CD1c-positive myeloid dendritic cell (primary cell): ENCODE results near the gene MBP.
A peak's percentile ranks its signal among the peaks of the same experiment; 100 is the strongest.

ENCODE experiments used
- DNase-seq: peaks from one replicate; pipeline ENCODE4 v3.0.0-alpha.2; 2016; ENCODE audit errors: extremely low spot score

The MBP gene

GRCh38 chr18:77100751-77101355 is 31.7 kb downstream of the MBP start:
- no peak for DNase-seq

DNA sequence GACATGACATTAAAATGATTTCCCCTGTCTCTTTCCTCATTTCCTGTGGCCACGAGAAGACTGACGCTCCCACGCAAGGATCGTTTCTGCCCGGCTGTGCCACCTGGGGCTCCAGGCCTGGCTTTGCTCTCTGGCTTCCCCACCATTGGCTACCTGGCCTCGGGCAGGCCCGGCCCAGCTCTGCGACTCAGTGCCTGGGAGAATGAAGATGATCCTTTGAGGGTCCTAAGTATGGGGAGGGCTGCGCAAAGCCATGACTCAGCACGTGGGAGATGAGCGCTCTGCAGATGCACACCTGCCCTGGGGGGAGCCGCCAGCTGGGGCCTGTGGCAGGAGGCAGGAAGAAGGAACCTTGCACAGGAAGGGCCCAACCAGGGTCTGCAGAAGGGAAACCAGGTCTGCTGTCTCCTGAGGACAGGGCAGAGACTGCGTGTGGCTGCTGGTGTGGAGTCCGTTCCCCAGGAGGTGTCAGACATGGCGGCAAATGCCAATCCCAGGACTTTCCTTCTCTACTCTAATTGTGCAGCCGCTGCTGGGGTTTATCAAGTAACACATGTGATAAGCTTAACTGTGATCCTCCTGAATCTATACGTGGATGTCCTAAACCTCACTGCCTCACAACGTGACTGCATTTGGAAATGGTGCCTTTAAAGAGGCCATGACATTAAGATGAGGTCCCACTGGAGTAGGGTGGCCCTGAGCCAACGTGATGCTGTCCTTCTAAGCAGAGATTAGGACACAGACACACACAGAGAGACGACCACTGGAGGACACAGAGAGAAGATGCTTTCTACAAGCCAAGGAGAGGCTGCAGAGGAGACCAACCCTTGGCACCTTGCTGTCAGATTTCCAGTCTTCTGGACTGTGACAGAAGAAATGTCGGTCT is 32.9 kb downstream of the MBP start:
- peak; percentile 54 for DNase-seq

GRCh38 chr18:77098538-77099174 is 33.9 kb downstream of the MBP start:
- DNase-seq: peak; percentile 51

DNA sequence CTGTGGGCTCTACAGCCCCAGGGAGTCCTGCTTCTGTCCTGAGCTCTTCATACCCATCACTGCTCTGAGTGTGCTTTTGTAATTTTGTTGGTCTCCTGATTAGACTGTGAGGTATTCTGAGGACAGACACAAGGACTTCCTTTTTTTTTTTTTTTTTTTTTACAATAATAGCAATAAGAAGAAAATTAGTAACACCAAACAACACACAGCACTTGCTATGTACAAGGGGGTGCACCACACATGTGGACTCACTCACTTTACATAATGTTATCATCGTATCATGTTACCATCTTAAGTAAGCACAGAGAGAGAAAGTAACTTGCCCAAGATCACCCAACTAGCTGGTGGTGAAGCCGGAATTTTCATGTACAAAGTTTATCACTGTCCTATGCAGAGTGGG is 34.6 kb downstream of the MBP start:
- peak; percentile 63 for DNase-seq

DNA sequence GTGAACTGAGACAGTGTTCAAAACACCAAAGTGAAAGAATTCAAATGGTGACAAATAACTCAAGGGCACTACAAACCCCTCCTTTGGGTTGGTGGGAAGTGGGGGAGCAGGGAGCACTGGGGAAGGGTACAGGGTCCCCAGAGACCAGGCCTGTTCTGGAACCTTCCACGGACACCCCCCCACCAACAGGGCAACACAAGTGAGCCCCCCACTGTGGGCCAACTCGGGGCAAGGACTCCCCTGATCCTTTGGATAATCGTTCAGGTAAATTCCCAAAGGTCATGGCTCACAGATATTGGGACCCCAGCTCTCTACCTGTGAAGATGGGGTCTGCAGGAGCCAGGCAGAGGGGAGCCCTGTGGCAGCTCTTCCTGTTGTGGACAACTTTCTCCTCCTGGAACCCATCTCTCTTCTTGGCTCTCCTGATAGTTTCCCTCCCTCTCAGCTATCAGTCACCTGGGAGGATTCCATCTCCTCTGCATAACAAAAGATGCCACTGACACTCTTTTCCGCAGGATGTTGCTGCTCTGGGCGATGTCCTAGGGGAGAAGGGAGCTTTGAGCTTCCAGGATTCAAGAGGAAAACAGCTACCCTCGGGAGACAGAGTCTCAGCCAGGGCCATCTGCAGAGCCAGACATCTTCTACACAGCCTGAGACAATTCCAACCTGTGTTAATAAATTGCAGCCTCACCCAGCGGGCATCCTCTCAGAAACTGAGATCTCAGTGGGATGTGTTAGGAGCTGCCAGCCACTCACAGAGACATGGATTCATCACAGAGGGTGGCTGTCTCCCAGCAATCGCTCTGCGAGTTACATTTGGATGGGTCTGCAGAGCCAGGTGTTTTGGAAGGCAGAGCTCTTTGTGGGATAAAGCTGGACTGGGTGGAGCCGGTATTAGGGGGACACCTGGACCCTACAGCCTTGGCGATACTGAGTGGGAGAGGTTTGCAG is 35.4 kb downstream of the MBP start:
- no peak for DNase-seq

GRCh38 chr18:77095391-77096371 is 36.9 kb downstream of the MBP start:
- DNase-seq: peak; percentile 57

GRCh38 chr18:77093586-77093985 is 39.0 kb downstream of the MBP start:
- DNase-seq: no peak

- DNase-seq: no peak
These were observed 39.5 kb downstream of the MBP start for GRCh38 chr18:77093067-77093430.

GRCh38 chr18:77092104-77093066 is 40.2 kb downstream of the MBP start:
- DNase-seq: no peak

DNA sequence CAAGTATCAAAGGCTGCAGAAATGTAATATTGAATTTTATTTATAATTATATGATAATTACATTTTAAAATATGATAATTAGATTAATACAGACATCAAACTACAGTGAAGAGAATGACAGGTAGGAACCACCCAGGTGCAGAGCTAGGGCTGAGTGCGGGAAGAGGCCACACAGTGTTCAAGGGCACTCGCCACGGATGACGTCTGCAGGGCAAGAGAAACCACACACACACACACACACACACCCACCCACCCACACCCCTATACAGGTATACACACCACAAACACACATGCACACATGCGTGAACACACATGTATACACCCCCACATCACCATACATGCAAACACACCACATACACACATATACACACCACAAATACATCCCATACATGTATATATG is 41.2 kb downstream of the MBP start:
- no peak for DNase-seq

DNA sequence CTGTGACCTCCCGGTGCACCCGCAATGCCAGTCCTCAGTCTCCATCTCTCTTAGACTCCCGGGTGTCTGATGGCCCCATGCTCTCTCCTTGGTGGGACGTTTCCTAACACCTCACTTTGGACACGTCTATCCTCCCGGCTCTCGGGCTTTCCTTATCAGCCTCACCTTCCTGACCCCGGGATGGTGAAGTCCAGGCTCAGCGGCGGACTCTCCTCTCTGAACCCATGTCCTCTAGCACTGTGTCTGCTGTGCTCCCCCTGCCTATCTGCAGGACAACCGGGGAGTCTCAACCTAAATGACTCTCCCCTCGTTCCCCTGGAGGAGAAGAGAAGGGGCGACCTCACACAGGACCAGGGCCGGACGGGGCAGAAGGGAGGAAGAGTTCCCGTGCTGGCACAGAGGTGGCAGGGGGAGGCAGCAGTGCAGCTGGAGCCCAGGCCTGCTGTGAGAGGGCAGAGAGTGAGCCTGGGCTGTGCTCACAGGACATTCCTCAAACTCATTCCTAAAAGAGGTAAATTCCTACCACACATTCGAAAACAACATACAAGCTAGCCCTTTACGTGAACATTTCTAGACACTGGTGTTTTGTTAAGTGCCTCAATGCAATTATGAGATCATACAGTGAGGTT is 41.9 kb downstream of the MBP start:
- no peak for DNase-seq

DNA sequence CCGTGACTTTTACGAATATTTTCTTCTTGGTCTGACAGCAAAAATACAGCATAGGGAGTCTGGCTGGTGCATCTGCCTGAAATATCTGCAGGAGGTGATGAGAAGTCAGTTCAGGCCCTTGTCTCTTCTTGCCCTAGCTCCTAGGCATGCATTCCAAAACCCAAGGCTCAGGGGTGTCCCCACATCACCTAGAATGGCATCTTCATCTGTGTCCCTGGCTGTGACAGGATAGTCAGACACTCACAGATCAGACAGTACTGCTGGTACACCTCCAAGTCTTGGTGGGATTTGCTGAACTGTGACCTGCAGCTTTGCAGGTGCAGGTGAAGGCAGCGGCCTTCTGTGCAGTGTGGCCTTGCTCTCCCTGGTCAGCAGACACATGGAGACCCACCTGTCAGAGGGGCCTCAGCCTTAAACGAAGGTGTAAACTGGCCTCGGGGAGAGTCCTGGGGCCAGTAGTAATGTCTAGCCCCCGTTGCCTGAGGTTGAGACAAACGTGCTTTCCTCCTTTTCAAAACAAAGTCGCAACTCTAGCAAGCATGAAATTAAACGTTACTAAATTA is 42.8 kb downstream of the MBP start:
- no peak for DNase-seq

- no peak for DNase-seq
These were observed 43.4 kb downstream of the MBP start for GRCh38 chr18:77088963-77089722.

DNA sequence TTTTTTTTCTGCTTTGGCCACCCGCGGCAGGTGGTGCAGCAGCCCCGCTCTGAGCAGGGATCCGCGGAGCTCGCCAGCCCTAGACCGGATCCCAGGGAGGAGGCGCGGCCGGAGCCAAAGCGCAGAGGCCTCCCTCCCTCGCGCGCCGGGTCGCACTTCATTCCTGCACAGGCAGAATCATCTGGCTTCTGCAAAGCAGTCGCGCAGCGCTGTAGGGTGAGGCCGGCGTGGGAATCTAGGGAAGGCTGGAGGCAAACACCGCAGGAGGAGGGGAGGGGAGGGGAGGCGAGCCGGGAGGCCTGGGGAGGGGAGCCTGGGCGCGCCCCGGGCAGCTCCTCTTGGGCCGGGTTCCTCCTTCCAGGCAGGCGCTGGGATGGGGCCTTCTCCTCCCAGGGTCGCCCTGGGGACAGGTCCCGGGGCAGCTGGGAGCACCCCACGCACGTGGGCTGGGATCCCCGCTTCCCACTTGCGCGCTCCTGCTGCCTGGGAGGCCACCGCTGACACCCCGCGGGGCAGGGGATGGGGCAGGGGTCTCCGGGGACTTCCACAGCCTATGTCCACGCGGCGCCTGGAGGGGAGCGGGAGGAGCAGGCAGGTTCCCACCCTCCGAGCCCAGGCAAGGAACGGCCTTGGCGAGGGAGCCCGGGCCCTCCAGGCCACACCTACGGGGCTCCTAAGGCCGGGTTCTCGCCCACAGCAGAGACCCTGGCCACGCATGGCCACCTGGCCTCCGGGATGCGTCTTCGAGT is 45.0 kb downstream of the MBP start:
- no peak for DNase-seq

DNA sequence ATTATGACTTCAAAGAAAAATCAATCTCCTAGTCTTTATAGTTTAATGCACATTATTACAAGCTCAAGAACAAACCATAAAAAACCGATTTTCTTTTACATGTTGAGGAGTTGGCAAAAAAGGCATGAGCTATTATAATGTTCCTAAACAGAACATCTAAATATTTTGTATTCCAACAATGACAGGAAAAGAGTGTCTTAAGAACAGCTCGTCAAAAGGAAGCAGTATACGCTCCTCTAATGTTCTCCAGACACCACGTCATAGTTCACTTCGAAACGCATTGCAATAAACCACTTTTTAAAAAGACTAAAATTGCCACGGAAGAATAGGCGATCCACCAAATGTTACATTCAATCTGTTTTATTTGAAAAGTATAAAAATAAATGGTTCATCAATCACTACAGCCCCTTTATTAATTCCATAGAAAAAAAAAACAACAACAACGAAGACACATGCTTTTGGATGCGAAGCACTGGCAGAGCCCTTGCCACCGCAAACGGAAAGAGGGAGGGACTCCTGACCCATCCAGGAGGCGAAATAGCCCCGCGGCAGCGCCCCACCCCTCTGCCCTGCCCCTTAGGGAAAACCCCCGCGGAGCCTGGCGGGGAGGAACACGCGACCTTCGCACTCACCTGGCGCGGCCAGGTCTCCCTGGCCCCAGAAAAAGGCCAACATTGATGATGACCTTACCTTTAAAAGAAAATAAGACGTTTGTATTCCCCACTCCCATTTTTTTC is 45.8 kb downstream of the MBP start:
- DNase-seq: no peak

DNA sequence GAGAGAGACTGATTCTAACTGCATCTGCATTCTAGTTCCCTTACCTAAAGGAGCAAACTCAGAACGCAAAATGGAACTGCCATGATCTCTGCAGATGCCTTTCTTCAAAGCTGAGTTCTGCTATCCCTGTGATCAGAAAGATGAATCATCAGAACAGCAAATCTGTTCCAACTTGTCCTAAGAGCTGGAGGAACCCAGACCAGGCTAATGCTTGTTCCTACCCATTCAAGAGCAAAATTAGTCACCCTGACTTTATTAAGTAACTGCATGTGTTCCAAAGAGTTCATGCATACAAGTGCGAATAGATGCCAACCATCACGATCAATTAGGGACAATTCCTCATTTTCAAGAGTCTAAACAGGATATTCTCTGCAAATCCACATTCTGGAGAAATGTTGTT is 46.5 kb downstream of the MBP start:
- DNase-seq: peak; percentile 79

GRCh38 chr18:77084688-77085035 is 47.9 kb downstream of the MBP start:
- no peak for DNase-seq
